K562 (cell line): Measurements from ENCODE around the gene RAP1GAP2. TPM values are rescaled to one million over a fixed set of nuclear protein-coding genes. Genes with fewer than 3 reads are reported as not detected.

ENCODE experiments used
- CXXC5 ChIP-seq: fragments of 250-450 bp; sonication (Bioruptor Pico); IDR thresholded peaks from 2 replicates; pipeline ENCODE4 v1.8.0; 2022; ENCODE audit warnings: inconsistent platforms, mild to moderate bottlenecking, moderate library complexity
- DACH1 ChIP-seq: fragments of 450-650 bp; IDR thresholded peaks from 2 replicates; pipeline ENCODE4 v1.6.1; 2018; ENCODE audit not compliant: partially characterized antibody
- SMARCE1 ChIP-seq: fragments of 450-650 bp; IDR thresholded peaks from 2 replicates; pipeline ENCODE4 v1.7.1; 2016; ENCODE audit warnings: mild to moderate bottlenecking
- TCF7L2 ChIP-seq: fragments of 150-350 bp; IDR thresholded peaks from 2 replicates; pipeline ENCODE4 v1.6.1; 2016; ENCODE audit warnings: low read depth, mild to moderate bottlenecking, low read length, moderate library complexity
- ZNF124 ChIP-seq: sonication (generic); formaldehyde crosslinking; IDR thresholded peaks from 2 replicates; pipeline ENCODE4 v1.8.1; 2022; ENCODE audit warnings: missing genetic modification reagents
- ZNF263 ChIP-seq: sonication (generic); formaldehyde crosslinking; IDR thresholded peaks from 2 replicates; pipeline ENCODE4 v1.8.0; 2022; ENCODE audit warnings: mild to moderate bottlenecking, missing genetic modification reagents, borderline replicate concordance
- ZNF324 ChIP-seq: fragments of 250-450 bp; sonication (Bioruptor Pico); IDR thresholded peaks from 2 replicates; pipeline ENCODE4 v1.4.0; 2020; ENCODE audit warnings: mild to moderate bottlenecking
- ZNF785 ChIP-seq: fragments of 250-450 bp; sonication (Bioruptor Pico); IDR thresholded peaks from 2 replicates; pipeline ENCODE4 v1.4.0; 2020; ENCODE audit warnings: mild to moderate bottlenecking
- polyA plus RNA-seq, 8 experiments: library from polyadenylated mRNA; depleted of rRNA in 4 of 8; stranded (reverse) in 5 of 8; unstranded in 3 of 8; fragments of >200 nt; fragmentation: Nextera tagmentation in 2 of 8; fragmentation: Illumina TruSeq in 1 of 8; extraction: Ambion mirVana in 2 of 8; extraction: Trizol in 1 of 8; gene quantifications; 2 replicates each; pipeline versions ENCODE4 v1.2.1 to v1.2.3, GENCODE V29; 2011 to 2014; ENCODE audit warnings: inconsistent platforms in 1 of 8, missing spikeins in 1 of 8
- total RNA-seq, 7 experiments: library from RNA; depleted of rRNA in 6 of 7; stranded (reverse); fragments of >200 nt in 6 of 7; fragmentation: Illumina TruSeq in 2 of 7; extraction: Trizol in 2 of 7; gene quantifications; 2 replicates each; pipeline versions ENCODE4 v1.2.1 to v1.2.3, GENCODE V29; 2011 to 2021; ENCODE audit warnings: low replicate concordance in 1 of 7
- TF ChIP-seq, protein P1 (sequence below): fragments of 450-650 bp; IDR thresholded peaks from 2 replicates; pipeline ENCODE4 v1.6.1; 2017; ENCODE audit warnings: antibody characterized with exemption, mild to moderate bottlenecking
- TF ChIP-seq, protein P2 (sequence below), 2 experiments: fragments of 150-350 bp in 1 of 2; IDR thresholded peaks; 2 replicates each; pipeline ENCODE4 v1.6.1; 2012 to 2016; ENCODE audit warnings: low read depth in 2 of 2, low read length in 2 of 2, mild to moderate bottlenecking in 1 of 2, moderate library complexity in 1 of 2
- TF ChIP-seq, protein P3 (sequence below), 2 experiments: IDR thresholded peaks; 2 replicates each; pipeline ENCODE4 v1.6.1; 2012; ENCODE audit warnings: improper control_type of control experiment in 2 of 2, low read depth in 2 of 2, low read length in 2 of 2, borderline replicate concordance in 1 of 2
- TF ChIP-seq, protein P4 (sequence below): sonication (generic); formaldehyde crosslinking; IDR thresholded peaks from 2 replicates; pipeline ENCODE4 v1.9.0; 2022; ENCODE audit warnings: mild to moderate bottlenecking, missing genetic modification reagents

RAP1GAP2 gene
- total and polyA plus RNA-seq, 9 of the 15 experiments (the other 6 are each of a cell fraction or from before 2014, with no cell fraction given): 0.01 to 1.3 (median 0.42) TPM; not detected in 1

DNA sequence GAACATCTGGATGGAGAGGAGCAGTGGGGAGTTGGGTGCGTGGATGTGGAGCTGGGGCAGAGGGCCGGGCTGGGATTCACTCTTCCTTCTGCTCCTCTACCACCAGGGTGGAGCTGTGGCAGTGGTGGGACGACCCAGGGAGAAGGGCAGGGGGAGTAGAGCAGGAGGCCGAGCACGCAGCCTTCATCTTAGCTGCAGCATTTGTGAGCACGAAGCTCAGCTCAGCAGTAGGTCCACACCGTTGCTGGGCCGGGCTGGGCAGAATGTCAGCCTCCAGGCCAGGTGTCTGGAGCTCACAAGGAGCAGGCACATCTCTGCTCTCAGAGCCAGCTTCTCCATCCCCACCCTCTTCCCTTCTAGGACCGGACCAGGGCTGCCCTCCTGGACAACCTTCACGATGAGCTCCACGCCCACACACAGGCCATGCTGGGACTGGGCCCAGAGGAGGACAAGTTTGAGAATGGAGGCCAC is 211.4 kb downstream of the RAP1GAP2 start (continued):
- TF ChIP-seq, protein P1, sequence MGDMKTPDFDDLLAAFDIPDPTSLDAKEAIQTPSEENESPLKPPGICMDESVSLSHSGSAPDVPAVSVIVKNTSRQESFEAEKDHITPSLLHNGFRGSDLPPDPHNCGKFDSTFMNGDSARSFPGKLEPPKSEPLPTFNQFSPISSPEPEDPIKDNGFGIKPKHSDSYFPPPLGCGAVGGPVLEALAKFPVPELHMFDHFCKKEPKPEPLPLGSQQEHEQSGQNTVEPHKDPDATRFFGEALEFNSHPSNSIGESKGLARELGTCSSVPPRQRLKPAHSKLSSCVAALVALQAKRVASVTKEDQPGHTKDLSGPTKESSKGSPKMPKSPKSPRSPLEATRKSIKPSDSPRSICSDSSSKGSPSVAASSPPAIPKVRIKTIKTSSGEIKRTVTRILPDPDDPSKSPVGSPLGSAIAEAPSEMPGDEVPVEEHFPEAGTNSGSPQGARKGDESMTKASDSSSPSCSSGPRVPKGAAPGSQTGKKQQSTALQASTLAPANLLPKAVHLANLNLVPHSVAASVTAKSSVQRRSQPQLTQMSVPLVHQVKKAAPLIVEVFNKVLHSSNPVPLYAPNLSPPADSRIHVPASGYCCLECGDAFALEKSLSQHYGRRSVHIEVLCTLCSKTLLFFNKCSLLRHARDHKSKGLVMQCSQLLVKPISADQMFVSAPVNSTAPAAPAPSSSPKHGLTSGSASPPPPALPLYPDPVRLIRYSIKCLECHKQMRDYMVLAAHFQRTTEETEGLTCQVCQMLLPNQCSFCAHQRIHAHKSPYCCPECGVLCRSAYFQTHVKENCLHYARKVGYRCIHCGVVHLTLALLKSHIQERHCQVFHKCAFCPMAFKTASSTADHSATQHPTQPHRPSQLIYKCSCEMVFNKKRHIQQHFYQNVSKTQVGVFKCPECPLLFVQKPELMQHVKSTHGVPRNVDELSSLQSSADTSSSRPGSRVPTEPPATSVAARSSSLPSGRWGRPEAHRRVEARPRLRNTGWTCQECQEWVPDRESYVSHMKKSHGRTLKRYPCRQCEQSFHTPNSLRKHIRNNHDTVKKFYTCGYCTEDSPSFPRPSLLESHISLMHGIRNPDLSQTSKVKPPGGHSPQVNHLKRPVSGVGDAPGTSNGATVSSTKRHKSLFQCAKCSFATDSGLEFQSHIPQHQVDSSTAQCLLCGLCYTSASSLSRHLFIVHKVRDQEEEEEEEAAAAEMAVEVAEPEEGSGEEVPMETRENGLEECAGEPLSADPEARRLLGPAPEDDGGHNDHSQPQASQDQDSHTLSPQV: no peak
- TF ChIP-seq, protein P2, sequence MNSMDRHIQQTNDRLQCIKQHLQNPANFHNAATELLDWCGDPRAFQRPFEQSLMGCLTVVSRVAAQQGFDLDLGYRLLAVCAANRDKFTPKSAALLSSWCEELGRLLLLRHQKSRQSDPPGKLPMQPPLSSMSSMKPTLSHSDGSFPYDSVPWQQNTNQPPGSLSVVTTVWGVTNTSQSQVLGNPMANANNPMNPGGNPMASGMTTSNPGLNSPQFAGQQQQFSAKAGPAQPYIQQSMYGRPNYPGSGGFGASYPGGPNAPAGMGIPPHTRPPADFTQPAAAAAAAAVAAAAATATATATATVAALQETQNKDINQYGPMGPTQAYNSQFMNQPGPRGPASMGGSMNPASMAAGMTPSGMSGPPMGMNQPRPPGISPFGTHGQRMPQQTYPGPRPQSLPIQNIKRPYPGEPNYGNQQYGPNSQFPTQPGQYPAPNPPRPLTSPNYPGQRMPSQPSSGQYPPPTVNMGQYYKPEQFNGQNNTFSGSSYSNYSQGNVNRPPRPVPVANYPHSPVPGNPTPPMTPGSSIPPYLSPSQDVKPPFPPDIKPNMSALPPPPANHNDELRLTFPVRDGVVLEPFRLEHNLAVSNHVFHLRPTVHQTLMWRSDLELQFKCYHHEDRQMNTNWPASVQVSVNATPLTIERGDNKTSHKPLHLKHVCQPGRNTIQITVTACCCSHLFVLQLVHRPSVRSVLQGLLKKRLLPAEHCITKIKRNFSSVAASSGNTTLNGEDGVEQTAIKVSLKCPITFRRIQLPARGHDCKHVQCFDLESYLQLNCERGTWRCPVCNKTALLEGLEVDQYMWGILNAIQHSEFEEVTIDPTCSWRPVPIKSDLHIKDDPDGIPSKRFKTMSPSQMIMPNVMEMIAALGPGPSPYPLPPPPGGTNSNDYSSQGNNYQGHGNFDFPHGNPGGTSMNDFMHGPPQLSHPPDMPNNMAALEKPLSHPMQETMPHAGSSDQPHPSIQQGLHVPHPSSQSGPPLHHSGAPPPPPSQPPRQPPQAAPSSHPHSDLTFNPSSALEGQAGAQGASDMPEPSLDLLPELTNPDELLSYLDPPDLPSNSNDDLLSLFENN (IDR thresholded peaks at IDR 0.05; ENCODE audit: low read depth in 2 of 2, low read length in 2 of 2): no peak
- TF ChIP-seq ZNF124 (CRISPR knock-in tag) (no peak), ZNF324 (CRISPR knock-in tag) (no peak), ZNF263 (CRISPR knock-in tag) (no peak), TCF7L2 (no peak), CXXC5 (CRISPR knock-in tag) (no peak), DACH1 (no peak), SMARCE1 (no peak), ZNF785 (CRISPR knock-in tag) (no peak)
- TF ChIP-seq, protein P3, sequence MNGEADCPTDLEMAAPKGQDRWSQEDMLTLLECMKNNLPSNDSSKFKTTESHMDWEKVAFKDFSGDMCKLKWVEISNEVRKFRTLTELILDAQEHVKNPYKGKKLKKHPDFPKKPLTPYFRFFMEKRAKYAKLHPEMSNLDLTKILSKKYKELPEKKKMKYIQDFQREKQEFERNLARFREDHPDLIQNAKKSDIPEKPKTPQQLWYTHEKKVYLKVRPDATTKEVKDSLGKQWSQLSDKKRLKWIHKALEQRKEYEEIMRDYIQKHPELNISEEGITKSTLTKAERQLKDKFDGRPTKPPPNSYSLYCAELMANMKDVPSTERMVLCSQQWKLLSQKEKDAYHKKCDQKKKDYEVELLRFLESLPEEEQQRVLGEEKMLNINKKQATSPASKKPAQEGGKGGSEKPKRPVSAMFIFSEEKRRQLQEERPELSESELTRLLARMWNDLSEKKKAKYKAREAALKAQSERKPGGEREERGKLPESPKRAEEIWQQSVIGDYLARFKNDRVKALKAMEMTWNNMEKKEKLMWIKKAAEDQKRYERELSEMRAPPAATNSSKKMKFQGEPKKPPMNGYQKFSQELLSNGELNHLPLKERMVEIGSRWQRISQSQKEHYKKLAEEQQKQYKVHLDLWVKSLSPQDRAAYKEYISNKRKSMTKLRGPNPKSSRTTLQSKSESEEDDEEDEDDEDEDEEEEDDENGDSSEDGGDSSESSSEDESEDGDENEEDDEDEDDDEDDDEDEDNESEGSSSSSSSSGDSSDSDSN (IDR thresholded peaks at IDR 0.05; ENCODE audit: borderline replicate concordance in 1 of 2, low read depth in 2 of 2, low read length in 2 of 2): no peak
- TF ChIP-seq, protein P4, sequence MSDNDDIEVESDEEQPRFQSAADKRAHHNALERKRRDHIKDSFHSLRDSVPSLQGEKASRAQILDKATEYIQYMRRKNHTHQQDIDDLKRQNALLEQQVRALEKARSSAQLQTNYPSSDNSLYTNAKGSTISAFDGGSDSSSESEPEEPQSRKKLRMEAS (CRISPR knock-in tag): no peak
